ENCODE data around the gene MRPL11.

MRPL11 gene

DNA sequence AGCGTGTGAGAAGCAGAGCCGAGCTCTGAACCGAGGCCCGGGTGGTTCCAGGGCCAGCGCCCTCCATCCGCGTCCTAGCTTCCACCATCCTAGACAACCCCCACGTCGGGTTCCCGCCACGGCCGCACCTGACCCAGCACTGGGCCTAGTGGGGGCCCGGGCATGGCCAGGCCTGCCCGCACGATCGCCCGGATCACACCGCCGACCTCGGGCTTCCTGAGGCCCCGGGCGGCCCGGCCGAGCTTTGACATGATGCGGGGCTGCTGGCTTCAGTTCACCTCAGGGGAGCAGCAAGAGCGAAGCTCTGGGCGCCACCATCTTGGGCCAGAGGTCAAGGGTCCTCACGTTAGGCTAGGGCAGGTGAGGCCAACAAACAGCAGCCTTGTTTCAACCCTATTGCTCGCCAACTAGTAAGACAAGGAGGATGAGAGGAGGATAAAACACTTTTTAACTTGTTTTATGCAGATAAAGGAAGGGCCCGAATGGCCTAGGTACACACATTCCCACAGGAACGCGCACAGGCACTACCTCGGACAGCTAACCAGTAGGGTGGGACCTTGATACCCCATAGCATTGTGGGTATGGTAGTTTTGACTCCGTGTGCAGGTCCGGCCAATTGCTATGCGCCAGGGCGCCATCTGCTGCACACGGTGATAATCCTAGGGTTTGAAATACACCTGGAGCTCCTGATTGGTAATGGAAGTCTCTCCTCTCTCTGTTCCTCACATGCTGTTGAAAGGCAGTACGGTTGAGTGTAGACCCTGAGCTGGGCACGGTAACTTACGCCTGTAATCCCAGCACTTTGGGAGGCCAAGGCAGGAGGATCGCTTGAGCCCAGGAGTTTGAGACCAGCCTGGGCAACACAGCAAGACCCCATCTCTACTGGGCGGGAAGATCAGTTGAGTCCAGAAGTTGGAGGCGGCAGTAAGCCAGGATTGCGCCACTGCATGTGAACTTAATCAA is at the start of gene MRPL11:
Gene MRPL11, minus strand, starts transcription at position 345 of the 963 bp plus-strand sequence. Its CDS starts 94 bp downstream, at position 251.
- DNase-seq, result peak; percentile 97

- DNase-seq, result no peak
Measured at GRCh38 chr11:66484806-66485380, 46.2 kb upstream of the MRPL11 start.

DNA sequence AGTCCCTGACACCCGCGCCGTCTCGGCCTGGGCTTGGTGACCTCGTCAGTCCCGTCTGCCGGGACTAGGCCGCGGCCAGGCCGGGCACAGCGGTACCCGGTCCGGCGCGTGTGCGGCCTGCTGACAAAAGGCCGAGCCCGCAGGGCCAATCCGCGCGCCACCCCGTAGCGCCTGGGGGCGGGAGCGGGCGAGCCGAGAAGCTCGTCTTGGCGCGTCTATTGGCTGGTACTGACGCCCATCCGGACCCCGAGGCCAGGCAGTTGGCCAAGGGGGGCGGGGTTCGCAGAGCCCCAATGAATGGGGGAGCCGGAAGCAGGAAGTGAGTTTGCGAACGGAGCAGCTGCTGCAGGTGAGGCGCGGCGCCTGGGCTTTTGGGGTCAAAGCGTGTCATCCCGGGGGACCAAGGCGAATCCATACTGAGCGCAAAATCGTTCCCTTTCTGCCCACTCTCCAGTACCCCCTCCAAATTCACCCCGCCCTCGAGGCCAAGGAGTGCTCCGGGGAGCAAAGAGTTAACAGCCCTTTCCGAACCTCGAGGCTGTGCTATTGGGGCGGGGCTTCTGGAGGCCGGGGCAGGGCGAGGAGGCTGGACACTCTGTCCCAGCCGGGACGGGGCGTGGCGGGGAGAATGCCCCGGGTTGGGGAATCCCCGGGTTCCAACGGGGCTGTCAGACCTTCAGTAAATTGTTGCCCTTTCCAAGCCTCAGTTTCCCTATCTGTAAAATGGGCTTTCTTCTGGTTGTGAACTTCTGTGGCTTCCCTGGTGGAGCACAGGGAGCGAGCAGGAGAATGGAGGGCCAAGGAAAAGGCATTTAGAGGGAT is 41.7 kb upstream of the MRPL11 start, which contains the start of gene DPP3:
Gene DPP3, plus strand, starts transcription at position 318 of the 822 bp plus-strand sequence. CDS start 1,767 bp downstream, outside the sequence.
- peak; percentile 99 for DNase-seq

DNA sequence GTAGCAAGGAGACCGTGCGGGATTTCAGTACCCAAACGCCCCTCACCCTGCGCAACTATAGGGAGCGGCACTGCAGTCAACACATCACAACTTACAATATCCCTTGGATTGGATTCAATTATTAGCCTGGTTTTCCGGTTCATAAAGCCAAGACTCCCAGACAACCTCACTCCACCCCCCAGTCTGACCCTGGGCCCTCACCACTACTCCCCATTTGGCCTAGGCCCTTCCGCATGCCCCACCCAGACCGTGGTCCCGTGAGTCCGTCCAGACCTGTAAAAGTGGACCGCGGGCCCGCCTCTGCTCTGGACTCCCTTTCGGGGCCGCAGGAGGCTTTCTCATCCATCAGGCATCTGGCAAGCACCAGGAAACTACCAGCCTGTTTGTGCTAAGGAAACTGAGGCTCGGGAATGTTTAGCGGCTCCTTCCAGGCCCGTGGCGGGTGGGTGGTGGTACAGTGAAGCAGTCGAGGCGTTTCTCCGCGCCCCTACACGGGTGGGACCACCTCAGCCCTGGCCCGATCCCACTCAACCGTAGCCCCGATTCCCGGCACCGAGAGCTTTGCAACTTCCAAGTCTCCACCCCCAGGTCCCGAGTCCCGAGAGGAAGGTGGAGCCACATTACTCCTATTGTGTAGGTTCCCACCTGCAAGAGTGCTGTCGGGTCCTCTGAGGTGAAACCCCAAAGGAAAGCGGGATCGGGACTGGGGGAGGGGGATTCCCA is 40.9 kb upstream of the MRPL11 start:
- DNase-seq, result no peak

DNA sequence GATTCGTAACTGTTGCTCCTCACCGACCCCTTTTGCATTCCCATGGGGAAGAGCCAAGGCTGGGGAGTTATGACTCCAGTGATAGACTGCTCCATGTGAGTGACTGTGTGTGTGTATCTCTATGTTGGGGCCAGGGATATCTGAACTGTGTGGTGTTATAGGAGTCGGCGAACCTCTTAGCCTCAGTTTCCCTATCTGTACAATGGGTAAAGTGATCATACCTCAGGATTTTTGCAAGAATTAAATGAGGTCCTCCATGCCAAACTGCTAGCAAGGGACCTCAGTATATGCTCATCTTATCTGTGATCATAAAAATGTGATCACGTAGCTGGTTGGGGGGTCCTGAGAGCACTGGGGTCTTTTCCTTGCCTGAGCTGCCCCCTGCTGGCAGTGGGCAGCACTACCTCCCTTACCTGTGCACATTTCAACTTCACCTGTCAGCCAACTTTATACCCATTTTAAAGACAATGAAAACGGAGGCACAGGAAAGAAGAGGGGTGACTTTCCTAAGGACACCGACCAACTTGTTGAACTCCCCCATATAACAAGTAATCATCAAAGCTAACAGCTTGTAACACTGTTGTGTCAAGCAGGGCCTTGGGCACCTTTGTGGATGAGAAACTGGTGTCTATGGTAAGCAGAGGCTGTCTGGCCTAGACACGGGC is 40.2 kb upstream of the MRPL11 start:
- DNase-seq, result peak; percentile 28

DNA sequence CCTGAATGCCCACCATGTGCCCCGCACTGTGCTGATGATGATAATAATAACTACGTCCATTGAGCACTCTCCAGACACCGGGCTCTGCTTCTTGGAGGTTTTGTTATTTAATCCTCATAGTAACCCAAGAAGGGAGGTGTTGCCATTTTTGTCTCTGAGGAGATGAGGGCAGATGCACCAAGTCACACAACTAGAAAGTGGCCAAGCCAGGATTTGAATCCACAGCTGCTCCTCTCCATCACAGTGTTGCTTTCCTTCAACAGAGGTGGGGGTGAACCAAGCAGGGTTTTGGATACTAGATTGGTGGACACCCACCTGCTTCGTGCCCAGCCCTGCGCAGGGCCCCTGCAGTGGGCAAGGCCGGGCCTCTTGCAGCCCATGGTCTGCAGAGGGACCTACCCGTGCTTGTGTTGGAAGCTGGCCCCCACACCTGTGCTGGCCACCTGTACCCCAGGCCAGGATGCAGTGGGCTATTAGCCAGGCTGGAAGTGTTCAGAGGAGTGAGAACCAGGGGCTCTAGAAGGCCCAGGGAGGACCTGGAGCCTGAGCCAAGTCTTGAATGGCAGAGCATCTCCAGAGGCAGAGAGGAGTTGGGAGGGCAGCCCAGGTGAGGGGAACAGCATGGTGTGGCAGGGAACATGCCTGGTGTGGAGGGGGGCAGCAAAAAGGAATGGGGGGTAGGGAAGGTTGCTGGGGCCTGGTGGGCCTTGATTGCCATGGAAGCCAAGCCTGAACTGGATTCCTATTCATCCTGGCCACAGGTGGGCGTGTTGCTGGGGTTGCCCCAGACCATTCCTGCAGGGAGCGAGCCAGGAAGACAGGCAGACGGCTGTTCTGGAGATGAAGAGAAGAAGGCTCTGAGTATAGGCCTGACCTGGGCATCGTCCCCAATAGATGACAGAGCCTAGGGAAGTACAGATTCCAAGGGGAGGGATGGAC is 38.9 kb upstream of the MRPL11 start:
- DNase-seq, result no peak

DNA sequence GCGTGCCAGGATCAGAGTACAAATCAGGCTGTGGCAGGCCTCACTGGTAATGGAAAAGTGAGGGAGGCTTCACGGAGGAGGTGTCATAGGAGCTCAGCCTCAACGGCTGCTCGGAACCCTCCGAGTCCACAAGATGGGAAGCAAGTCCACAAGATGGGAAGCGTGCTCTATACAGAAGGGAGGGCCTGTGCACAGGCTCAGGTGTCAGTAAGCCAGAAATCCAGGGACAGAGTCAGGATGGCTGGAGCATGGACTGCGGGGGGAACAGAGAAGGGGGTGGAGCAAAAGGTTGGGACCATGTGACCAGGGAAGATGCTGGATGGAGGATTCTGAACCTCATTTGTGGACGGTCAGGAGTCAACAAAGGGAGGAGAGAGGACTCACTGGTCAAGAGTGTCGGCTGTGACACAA is 38.2 kb upstream of the MRPL11 start:
- no peak for DNase-seq

DNA sequence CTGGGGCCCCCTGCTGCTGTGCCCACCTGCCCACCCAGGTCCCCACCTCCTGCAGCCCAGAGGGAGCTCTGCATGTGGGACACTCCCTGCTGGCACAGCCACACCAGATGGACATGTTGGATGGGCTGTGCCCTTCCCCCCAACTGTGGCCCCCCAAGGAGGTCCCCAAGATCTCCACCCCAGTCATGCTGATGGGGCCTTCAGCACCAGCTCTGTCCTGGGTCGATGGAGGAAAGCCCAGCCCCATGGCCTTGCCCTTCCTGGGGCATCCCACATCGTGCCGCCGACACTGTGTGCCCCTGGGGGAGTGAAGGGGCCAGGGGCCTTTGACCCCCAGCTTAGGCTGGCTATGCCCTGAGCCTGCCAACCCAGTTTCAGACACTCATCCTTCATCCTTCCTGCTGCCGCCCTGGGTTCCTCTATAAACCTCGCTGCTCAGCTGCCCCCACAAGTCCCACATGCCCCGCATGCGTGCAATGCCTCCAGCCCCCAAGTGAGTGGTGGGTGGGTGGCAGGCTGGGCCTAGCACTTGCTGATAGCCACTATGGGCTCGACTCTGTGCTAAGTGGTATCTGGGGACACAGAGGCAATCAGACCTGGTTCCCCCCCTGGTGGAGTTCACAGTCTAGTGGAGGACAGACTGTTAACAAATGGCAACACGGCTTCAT is 37.7 kb upstream of the MRPL11 start:
- DNase-seq, result no peak

- DNase-seq, result no peak
Measured at GRCh38 chr11:66475349-66476172, 36.9 kb upstream of the MRPL11 start.

DNA sequence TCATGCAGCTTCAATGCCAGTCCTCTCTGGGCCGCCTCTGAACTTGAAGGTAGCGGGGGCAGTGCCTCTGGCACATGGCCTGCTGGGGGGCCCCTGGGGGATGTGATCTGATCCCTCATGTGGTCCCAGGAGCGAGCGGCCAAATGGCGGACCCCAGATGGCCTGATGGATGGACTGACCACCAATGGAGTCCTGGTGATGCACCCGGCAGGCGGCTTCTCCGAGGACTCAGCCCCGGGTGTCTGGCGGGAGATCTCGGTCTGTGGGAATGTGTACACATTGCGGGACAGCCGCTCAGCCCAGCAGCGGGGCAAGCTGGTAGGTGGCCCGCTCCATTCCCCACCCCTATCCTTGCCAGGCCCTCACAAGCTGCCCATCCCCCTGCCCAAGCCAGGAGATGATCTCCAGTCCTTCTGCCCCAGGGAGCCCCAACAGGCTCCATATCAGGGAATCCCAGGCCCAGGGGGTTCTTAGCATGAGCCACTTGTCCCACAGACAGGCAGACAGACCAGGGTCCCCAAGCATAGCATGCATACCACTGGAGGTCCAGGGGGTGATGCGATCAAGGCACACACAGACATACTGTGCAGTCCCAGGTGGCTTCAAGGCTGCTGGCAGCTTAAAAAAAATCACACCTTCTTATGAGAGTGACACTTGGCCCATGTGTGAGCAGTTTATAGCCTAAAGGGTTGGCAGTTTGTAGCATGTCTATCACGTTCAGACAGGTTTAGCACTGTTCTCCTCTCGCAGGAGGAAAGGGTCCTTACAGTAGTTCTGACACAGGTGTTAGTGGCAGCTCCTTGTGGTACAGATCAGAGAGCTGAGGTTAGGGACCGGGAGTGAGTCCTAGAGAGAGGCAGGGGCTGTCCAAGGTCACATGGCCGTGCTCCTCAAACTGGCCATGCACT is 35.2 kb upstream of the MRPL11 start:
- no peak for DNase-seq

DNA sequence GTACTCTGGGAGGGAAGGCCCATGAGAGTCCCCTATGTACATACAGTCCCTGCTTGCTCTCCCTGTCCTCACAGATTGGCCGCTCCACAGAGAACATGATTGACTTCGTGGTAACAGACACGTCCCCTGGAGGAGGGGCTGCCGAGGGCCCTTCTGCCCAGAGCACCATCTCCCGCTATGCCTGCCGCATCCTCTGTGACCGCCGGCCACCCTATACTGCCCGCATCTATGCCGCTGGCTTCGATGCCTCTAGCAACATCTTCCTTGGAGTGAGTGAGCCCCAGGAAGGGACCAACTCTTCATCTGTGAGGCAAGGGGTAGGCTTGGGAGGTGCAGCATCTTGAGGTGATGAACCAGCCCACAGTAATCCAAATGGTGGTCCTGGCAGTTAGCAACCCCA is 34.5 kb upstream of the MRPL11 start:
- DNase-seq, result no peak

- no peak for DNase-seq
Measured at GRCh38 chr11:66472054-66472453, 33.4 kb upstream of the MRPL11 start.

GRCh38 chr11:66471142-66471541 is 32.5 kb upstream of the MRPL11 start:
- DNase-seq, result no peak

DNA sequence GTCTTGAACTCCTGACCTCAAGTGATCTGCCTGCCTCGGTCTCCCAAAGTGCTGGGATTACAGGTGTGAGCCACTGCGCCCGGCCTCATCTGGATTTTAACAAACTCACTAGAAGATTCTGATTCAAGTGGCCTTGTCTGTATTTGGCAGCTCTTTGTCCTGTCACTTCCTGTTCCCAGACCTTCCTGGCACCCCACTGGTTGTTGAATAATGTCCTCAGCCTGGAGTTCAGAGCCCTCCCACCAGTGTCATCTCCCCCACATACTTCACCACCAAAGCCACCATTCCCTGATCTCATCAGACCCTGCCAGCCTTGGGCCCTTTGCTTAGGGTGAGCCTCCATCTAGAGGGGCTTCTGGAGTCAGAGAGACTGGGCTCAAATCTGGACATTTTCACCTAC is 31.4 kb upstream of the MRPL11 start:
- no peak for DNase-seq

DNA sequence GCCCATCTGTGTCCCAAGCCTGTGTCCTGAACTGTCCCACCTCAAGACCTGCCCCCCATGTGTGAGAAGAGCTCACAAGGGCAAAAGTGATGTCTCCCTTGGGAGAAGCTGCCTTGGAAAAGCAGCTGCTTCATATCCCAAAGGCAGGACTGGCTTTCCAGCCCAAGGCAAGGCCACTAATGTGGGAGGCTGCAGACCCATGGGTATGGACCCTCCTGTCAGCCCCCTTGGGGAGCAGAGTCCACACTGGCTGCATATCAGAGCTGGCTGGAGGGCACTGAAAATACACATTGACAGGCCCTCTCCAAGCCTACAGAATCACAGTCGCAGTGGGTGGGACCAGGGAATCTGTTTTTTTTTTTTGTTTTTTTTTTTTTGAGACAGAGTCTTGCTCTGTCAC is 30.8 kb upstream of the MRPL11 start:
- no peak for DNase-seq

- no peak for DNase-seq
Measured at GRCh38 chr11:66468691-66469090, 30.0 kb upstream of the MRPL11 start.

DNA sequence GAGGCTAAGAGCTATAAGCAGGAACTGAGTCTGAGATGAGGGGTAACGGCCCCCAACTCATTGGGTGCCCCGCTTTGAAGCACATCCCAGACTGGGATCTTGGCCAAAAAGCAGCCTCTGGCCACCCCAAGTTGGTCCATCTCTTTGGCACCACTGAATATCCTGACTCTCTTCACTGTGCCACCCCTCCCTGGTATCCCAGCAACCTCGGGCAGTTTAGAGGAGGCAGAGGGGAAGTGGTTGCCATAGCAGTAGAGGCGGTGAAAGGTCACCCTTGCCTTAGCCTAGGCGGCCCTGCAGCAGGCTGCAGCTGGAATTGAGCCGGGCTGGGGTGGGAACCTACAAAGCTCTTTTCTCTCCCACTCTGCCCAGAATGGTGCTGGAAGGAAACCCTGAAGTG is 29.1 kb upstream of the MRPL11 start:
- no peak for DNase-seq

DNA sequence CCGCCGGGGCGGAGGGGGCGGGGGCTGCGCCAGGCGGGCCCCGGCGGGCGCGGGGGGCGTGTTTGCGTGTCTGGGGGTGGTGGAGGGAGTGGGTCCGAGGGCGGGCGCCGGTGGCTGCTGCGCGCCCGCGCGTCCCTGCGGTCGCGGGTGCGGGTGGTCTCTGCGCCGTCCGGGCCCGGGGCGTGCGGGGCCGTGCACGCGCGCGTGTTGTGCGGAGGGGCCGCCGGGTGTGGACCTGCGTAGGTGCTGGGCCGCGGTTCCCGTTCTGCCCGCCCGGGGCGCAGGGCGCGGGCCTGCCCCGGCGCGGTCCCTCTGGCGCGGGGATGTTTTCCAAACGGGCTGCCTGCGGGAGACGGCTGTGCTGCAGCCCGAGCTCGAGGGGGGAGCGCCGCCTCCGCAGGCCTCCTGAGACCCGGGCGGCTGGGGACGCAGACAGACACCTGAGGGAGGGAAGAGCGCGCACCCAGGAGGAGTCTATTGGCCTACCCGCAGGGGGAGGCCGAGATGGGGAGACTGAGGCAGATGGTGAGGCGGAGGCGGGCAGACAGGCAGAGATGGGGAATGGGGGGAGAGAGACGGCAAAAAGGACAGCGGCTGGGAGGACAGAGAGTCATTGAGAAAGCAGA is 28.5 kb upstream of the MRPL11 start:
- no peak for DNase-seq

All from KG1 (cell line).